GM21576 (cell line): Measurements from ENCODE around the gene KCNH2.
"Not testable (repeated sequence)": the region's sequence is repeated elsewhere in the genome, so short reads cannot be mapped to it uniquely, and the experiment has no call there.

Experiments used
- ATAC-seq: cut with Tn5 transposase; IDR thresholded peaks from one replicate; pipeline ENCODE4 v1.9.1; 2021; ENCODE audit warnings: mild to moderate bottlenecking, moderate library complexity; ENCODE audit not compliant: unreplicated experiment

KCNH2 gene

GRCh38 chr7:151012911-151013347 is 34.8 kb upstream of the KCNH2 start:
- no peak for ATAC-seq

GRCh38 chr7:151012031-151012692 is 34.0 kb upstream of the KCNH2 start:
- ATAC-seq, result no peak

DNA sequence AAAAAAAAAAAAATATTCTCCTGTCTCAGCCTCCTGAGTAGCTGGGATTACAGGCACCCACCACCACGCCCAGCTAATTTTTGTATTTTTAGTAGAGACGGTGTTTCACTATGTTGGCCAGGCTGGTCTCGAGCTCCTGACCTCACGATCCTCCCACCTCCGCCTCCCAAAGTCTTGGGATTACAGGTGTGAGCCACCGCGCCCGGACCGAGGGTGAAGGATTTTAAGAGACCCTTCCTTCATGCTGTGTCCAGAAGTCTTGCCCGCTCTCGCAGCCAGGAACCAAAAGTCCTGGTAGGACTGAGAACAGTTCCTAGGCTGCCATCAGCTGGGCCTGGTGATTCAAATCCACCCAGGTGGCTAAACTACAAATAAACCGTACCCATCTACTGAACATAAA is 33.5 kb upstream of the KCNH2 start:
- not testable (repeated sequence) for ATAC-seq

- no peak for ATAC-seq
These were observed 32.9 kb upstream of the KCNH2 start for GRCh38 chr7:151011097-151011409.

DNA sequence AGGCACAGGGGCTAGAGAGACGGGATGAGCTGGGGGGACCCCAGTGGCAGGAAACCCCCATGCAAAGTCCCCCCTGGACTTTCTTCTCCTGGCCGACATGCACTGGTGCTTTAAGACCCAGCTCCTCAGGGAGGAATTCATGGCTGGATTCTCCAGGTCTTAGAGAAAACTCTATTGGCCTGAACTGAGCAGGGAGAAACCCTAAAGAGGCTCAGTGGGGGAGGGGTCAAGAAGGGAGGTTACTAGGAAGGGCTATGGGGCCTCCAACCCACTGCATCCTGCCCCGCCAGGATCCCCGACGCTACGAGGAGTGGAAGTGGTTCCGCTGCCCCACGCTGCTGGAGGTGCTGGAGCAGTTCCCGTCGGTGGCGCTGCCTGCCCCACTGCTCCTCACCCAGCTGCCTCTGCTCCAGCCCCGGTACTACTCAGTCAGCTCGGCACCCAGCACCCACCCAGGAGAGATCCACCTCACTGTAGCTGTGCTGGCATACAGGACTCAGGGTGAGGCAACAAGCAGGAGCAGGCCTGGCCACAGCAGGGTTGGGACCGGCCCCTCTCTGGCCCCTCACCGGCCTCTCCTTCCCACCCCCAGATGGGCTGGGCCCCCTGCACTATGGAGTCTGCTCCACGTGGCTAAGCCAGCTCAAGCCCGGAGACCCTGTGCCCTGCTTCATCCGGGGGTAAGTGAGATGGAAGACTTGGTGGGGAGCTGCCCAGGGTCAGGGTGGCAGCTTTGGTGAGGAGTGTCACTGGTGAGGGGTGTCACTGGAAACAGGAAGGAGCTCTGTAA is 32.4 kb upstream of the KCNH2 start:
- ATAC-seq, result no peak

GRCh38 chr7:151010037-151010306 is 31.9 kb upstream of the KCNH2 start:
- no peak for ATAC-seq

DNA sequence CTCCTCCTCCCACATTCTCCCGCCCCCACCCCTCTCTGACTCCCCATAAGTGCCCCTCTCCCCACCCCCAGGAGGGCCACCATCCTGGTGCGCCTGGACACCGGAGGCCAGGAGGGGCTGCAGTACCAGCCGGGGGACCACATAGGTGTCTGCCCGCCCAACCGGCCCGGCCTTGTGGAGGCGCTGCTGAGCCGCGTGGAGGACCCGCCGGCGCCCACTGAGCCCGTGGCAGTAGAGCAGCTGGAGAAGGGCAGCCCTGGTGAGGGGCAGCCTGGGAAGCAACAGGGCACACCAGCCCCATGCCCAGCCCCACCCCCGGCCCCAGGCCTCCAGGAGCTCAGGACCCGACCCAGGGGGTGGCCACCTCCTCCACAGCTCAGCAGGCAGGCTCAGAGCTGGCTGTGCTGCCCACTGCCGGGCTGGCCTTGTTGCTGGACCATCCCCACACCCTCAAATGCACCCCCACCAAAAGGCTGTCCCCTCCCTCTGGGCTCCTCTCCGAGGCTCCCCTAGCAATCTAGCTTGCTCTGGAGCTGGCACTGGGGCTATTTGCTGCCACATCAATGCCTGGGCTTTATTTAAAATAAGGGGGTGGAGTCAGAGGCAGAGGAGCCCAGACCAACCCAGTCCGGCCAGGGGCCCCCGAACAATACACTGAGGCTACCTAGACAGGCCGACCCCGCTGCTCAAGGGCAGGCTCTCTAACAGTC is 31.4 kb upstream of the KCNH2 start:
- ATAC-seq, result no peak

DNA sequence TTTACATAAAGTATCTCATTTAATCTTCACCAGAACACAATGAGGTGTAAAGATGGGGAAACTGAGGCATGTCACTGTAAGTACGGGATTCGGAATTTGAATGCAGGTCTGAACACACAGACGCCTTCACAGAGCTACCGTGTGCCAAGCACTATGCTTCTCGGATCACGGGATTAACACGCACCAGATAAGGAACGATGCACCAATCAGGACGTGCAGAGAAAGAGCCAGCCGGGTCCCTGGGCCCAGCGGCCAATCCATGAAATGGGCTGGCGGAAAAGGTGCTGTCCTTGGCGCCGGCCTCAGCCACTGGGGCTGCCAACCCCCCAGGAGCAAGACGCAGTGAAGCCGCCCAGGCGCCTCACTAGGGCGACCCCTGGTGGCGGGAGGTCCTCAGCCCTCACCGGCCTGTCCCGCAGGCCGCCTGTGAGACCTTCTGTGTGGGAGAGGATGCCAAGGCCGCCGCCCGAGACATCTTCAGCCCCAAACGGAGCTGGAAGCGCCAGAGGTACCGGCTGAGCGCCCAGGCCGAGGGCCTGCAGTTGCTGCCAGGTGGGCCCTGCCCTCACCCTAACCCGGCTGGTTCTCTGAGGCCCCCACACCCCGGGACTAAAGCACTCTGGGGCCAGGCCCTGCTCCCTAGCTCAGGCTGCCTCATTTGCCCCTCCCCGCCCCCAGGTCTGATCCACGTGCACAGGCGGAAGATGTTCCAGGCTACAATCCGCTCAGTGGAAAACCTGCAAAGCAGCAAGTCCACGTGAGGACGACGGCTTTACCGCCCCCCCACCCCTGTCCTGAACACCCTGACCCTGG is 30.6 kb upstream of the KCNH2 start:
- ATAC-seq, result no peak

GRCh38 chr7:151008143-151008510 is 30.0 kb upstream of the KCNH2 start:
- ATAC-seq, result no peak

- no peak for ATAC-seq
These were observed 29.4 kb upstream of the KCNH2 start for GRCh38 chr7:151007469-151007898.

- no peak for ATAC-seq
These were observed 28.6 kb upstream of the KCNH2 start for GRCh38 chr7:151006590-151007300.

GRCh38 chr7:151005566-151005965 is 27.4 kb upstream of the KCNH2 start:
- no peak for ATAC-seq

DNA sequence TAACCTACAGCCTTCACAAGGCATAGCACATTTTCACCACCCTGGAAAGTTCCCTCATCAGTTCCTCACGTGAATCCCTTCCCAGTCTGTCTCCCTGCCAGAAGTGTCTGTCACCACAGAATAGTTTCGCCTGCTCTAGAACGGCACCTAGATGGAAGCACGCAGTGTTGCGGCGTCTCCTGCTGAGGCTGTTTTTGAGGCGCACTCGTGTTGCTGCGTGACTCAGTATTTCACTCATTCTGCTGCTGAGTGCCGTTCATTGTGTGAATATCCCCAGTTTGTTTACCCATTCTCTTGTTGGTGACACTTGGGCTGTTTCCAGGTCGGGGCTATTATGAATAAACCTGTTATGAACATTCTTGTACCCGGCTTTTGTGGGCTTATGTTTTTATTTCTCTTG is 25.5 kb upstream of the KCNH2 start:
- no peak for ATAC-seq

DNA sequence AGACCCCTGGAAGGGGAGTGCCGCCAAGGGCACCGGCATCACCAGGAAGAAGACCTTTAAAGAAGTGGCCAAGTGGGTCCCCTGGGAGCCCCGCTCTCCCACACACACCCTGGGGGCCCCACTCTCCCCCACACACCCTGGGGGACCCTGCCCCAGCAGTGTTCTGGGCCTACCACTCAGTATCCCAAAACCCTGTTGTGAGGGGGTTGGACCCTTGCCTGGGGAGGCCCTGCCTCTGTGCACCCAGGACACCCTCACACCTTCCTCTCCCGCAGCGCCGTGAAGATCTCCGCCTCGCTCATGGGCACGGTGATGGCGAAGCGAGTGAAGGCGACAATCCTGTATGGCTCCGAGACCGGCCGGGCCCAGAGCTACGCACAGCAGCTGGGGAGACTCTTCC is 23.4 kb upstream of the KCNH2 start:
- ATAC-seq, result no peak

DNA sequence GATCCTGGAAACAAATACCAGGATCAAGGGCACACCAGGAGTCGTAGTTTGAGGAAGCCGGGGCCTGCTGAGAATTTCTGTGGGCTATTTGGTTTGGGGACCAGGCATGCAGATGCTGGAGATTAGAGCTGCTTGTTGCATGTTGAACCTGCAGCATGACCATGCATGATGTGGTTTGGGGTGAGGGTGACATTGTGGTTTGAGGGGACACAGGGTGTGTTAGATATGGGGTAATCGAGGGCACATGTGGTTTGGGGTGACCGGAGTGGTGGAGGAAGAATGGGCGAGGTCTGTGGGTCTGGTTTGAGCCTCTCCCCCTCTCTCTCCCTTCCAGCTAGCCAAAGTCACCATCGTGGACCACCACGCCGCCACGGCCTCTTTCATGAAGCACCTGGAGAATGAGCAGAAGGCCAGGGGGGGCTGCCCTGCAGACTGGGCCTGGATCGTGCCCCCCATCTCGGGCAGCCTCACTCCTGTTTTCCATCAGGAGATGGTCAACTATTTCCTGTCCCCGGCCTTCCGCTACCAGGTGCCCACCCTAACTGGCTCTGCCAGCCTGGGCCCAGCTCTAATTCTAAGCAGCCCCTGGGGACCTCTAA is 22.9 kb upstream of the KCNH2 start:
- ATAC-seq, result no peak

DNA sequence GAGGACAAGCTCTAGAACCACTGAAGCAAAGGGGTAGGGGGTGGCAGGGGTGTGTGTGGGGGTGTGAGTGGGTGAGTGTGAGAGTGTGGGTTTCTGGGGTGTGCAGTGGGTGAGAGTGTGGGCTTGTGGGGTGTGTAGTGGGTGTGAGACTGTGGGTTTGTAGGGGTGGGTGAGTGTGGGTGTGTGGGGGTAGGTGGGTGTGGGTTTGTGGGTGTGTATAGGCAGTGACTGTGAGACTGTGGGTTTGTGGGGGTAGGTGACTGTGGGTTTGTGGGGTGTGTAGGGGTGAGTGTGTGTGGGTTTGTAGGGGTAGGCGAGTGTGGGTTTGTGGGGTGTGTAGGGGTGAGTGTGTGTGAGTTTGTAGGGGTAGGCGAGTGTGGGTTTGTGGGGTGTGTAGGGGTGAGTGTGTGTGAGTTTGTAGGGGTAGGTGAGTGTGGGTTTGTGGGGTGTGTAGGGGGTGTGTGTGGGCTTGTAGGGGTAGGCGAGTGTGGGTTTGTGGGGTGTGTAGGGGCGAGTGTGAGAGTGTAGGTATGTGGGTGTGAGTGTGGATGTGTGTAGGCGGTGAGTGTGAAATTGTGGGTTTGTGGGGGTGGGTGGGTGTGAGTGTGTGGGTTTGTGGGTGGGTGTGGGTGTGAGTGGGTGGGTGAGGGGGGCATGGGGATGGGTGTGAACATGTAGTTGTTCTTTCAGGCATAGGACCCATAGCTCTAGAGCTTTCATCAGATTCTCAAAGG is 21.5 kb upstream of the KCNH2 start:
- no peak for ATAC-seq

DNA sequence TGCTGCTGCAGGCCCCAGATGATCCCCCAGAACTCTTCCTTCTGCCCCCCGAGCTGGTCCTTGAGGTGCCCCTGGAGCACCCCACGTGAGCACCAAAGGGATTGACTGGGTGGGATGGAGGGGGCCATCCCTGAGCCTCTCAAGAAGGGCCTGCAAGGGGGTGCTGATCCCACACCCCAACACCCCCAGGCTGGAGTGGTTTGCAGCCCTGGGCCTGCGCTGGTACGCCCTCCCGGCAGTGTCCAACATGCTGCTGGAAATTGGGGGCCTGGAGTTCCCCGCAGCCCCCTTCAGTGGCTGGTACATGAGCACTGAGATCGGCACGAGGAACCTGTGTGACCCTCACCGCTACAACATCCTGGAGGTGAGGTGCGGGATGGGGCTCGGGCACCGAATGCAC is 20.9 kb upstream of the KCNH2 start:
- ATAC-seq, result no peak

DNA sequence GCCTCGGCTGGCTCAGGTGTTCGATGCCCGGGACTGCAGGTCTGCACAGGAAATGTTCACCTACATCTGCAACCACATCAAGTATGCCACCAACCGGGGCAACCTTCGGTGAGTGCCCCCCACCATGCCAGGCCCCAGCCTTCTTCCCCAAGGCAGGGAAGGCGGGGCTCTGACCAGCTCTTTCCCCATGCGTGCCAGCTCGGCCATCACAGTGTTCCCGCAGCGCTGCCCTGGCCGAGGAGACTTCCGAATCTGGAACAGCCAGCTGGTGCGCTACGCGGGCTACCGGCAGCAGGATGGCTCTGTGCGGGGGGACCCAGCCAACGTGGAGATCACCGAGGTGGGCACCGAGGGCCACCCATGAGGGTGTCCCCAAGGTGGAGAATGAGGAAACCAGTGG is 20.2 kb upstream of the KCNH2 start:
- no peak for ATAC-seq

DNA sequence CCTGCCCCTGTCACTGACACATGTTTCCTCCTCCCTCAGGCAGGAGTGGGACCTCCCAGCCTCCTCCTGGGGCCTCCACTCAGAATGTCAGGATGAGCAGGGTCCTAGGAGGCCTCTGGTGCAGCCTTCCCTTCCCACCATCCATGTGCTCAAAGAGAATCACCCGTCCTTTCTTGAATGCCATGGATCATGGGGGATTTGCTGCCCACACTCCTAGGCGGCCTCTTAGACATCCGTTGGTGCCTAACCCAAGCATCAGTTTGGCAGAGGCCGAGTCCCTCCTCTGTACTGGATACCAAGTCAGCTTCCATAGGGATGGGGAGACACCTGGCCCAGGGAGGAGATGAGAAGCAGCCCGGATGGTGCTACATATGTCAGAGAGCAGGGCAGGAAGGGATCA is 19.7 kb upstream of the KCNH2 start:
- ATAC-seq, result no peak

- ATAC-seq, result no peak
These were observed 19.0 kb upstream of the KCNH2 start for GRCh38 chr7:150997075-150997511.
